Naive B cell (primary cell): ENCODE data around the gene KIR3DL3. TPM values are rescaled to one million over a fixed set of nuclear protein-coding genes. Genes with fewer than 3 reads are reported as not detected.
"Not testable (repeated sequence)": the region's sequence is repeated elsewhere in the genome, so short reads cannot be mapped to it uniquely, and the experiment has no call there.

ENCODE experiments used
- ATAC-seq, 2 donors: fragments of 150-1000 bp; cut with Tn5 transposase; 2 replicates each; pipeline ENCODE4 v1.10.0; 2021; ENCODE audit warnings: low read depth in 2 of 2, mild to moderate bottlenecking in 2 of 2, moderate library complexity in 2 of 2
- DNase-seq: peaks from one replicate; pipeline ENCODE4 v3.0.0; 2022
- H3K27ac Mint-ChIP-seq, 6 donors: one replicate each; pipeline ENCODE4 v1.8.0; 2020 to 2022; ENCODE audit warnings: mild to moderate bottlenecking in 6 of 6, mixed read lengths in 6 of 6, moderate library complexity in 5 of 6, inconsistent platforms in 2 of 6
- H3K27me3 Mint-ChIP-seq, 3 donors: one replicate each; pipeline ENCODE4 v1.8.0; 2021 to 2022; ENCODE audit warnings: mixed read lengths in 3 of 3, mild to moderate bottlenecking in 1 of 3
- H3K36me3 Mint-ChIP-seq, 2 donors: one replicate each; pipeline ENCODE4 v1.8.0; 2020 to 2022; ENCODE audit warnings: mixed read lengths in 2 of 2, inconsistent platforms in 1 of 2, mild to moderate bottlenecking in 1 of 2
- H3K4me1 Mint-ChIP-seq, 3 donors: one replicate each; pipeline ENCODE4 v1.8.0; 2020 to 2022; ENCODE audit warnings: mixed read lengths in 3 of 3, inconsistent platforms in 1 of 3, mild to moderate bottlenecking in 1 of 3, moderate library complexity in 1 of 3
- H3K4me3 Mint-ChIP-seq, 8 donors: one replicate each; pipeline ENCODE4 v1.8.0; 2020 to 2022; ENCODE audit warnings: mild to moderate bottlenecking in 8 of 8, mixed read lengths in 8 of 8, moderate library complexity in 8 of 8, inconsistent platforms in 2 of 8
- H3K9me3 Mint-ChIP-seq, 7 donors: one replicate each; pipeline ENCODE4 v1.8.0; 2020 to 2022; ENCODE audit warnings: mixed read lengths in 7 of 7, mild to moderate bottlenecking in 5 of 7, inconsistent platforms in 2 of 7, moderate library complexity in 1 of 7
- polyA plus RNA-seq, 6 donors: library from polyadenylated mRNA; unstranded; fragments of 300-500 nt; fragmentation: Illumina TruSeq; gene quantifications; one replicate each; pipeline ENCODE4 v1.2.3, GENCODE V29; 2021; ENCODE audit warnings: low read depth in 6 of 6

The KIR3DL3 gene
- polyA plus RNA-seq, 6 donors from 2014 or later, result not detected

DNA sequence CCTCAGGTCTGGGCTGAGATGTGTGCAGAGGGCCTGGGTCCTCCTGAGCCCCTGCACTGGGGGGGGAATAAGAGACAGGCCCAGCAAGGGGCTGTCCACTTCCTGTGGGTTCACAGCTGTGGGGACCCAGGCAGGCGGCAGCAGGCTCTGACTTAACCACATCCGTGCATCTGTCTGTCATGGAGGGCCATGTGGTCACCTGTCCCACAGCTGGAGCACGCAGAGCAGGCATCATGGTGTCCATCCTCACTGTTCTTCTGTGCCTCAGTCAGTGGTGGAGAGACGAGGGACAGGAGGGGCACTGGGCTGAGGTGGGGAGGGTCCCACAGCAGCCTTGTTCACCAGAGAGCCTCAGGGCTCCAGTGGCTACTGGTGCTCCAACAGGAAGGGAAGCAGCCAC is 16.3 kb upstream of the KIR3DL3 start:
- DNase-seq, result no peak
- Mint-ChIP-seq H3K27me3 (peaks cover 5 to 36% (median 28%) of the 10 kb centered on the region in 3 donors), H3K4me3 (no peak overlapping the region), H3K36me3 (no peaks in the 10 kb centered on the region), H3K9me3 (no peaks in the 10 kb centered on the region), H3K27ac (no peak overlapping the region), H3K4me1 (peaks cover 5 to 7% (median 6%) of the 10 kb centered on the region in 3 donors)
- ATAC-seq, result no peak

DNA sequence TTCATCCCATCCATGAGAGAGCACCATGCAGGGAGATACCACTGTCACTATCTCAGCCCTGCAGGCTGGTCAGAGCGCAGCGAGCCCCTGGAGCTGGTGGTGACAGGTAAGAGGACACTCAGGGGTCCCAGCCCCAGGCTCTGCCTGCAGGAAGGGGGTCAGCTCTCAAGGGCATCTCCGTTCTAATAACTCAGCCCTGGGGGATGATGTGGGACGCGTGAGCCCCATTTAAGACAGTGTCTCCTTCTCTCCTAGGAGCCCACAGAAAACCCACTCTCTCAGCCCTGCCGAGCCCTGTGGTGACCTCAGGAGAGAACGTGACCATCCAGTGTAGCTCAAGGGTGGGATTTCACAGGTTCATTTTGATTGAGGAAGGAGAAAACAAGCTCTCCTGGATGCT is 15.5 kb upstream of the KIR3DL3 start:
- Mint-ChIP-seq H3K27me3 (peaks cover 12 to 38% (median 30%) of the 10 kb centered on the region in 3 donors), H3K4me3 (no peak overlapping the region), H3K4me1 (peaks cover 5 to 7% (median 6%) of the 10 kb centered on the region in 3 donors), H3K36me3 (no peaks in the 10 kb centered on the region), H3K9me3 (no peaks in the 10 kb centered on the region), H3K27ac (peak overlapping the region in 1 of 6 donors; percentile 15)
- ATAC-seq (no peak), DNase-seq (no peak)

- Mint-ChIP-seq H3K4me1 (peaks cover 5 to 7% (median 6%) of the 10 kb centered on the region in 3 donors), H3K36me3 (no peaks in the 10 kb centered on the region), H3K4me3 (no peak overlapping the region), H3K27me3 (peaks cover 12 to 32% (median 24%) of the 10 kb centered on the region in 3 donors), H3K27ac (peak overlapping the region in 1 of 6 donors; percentile 15), H3K9me3 (peaks cover 0 to 4% (median 0%) of the 10 kb centered on the region in 7 donors)
- ATAC-seq (no peak), DNase-seq (no peak)
These were observed 14.9 kb upstream of the KIR3DL3 start for GRCh38 chr19:54709212-54709948.

GRCh38 chr19:54709956-54710355 is 14.3 kb upstream of the KIR3DL3 start:
- not testable (repeated sequence) for H3K4me3 Mint-ChIP-seq, H3K9me3 Mint-ChIP-seq, DNase-seq, H3K36me3 Mint-ChIP-seq, H3K27ac Mint-ChIP-seq, ATAC-seq, H3K4me1 Mint-ChIP-seq
- H3K27me3 Mint-ChIP-seq, result peaks cover 12 to 27% (median 23%) of the 10 kb centered on the region in 3 donors

DNA sequence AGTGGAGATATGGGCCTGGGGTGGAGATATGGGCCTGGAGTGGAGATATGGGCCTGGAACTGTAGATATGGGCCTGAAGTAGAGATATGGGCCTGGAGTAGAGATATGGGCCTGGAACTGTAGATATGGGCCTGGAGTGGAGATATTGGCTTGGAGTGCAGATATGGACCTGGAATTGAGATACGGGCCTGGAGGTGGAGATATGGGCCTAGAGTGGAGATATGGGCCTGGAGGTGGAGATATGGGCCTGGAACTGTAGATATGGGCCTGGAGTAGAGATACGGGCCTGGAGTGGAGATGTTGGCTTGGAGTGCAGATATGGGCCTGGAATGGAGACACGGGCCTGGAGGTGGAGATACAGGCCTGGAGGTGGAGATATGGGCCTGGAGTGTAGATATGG is 402 bp downstream of the KIR3DL3 start:
- Mint-ChIP-seq H3K27me3 (peaks cover 19 to 47% (median 30%) of the 10 kb centered on the region in 3 donors), H3K36me3 (peaks cover 5 to 6% of the 10 kb centered on the region in 2 donors), H3K4me3 (no peak overlapping the region), H3K4me1 (no peaks in the 10 kb centered on the region), H3K9me3 (peaks cover 15 to 40% (median 26%) of the 10 kb centered on the region in 7 donors), H3K27ac (no peak overlapping the region)
- ATAC-seq, result no peak
- no peak for DNase-seq

- H3K4me1 Mint-ChIP-seq, result no peaks in the 10 kb centered on the region
- H3K9me3 Mint-ChIP-seq, result peaks cover 15 to 34% (median 21%) of the 10 kb centered on the region in 7 donors
- H3K27ac Mint-ChIP-seq, result no peak overlapping the region
- no peak overlapping the region for H3K4me3 Mint-ChIP-seq
- H3K36me3 Mint-ChIP-seq, result peaks cover 5 to 6% of the 10 kb centered on the region in 2 donors
- H3K27me3 Mint-ChIP-seq, result peaks cover 19 to 47% (median 30%) of the 10 kb centered on the region in 3 donors
- ATAC-seq, result no peak
- DNase-seq, result no peak
These were observed 1.1 kb downstream of the KIR3DL3 start for GRCh38 chr19:54725321-54725720.

DNA sequence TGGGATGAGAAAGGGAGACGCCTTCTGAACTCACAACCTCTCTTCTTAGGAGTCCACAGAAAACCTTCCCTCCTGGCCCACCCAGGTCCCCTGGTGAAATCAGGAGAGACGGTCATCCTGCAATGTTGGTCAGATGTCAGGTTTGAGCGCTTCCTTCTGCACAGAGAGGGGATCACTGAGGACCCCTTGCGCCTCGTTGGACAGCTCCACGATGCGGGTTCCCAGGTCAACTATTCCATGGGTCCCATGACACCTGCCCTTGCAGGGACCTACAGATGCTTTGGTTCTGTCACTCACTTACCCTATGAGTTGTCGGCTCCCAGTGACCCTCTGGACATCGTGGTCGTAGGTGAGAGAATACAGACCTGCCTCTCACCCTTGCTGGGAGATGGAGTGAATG is 3.3 kb downstream of the KIR3DL3 start:
- H3K4me3 Mint-ChIP-seq, result no peak overlapping the region
- H3K27me3 Mint-ChIP-seq, result peaks cover 29 to 60% (median 41%) of the 10 kb centered on the region in 3 donors
- DNase-seq (no peak), ATAC-seq (no peak)
- no peak overlapping the region for H3K27ac Mint-ChIP-seq
- H3K9me3 Mint-ChIP-seq, result peaks cover 5 to 14% (median 9%) of the 10 kb centered on the region in 7 donors
- no peaks in the 10 kb centered on the region for H3K4me1 Mint-ChIP-seq
- H3K36me3 Mint-ChIP-seq, result peaks cover 5 to 6% of the 10 kb centered on the region in 2 donors

DNA sequence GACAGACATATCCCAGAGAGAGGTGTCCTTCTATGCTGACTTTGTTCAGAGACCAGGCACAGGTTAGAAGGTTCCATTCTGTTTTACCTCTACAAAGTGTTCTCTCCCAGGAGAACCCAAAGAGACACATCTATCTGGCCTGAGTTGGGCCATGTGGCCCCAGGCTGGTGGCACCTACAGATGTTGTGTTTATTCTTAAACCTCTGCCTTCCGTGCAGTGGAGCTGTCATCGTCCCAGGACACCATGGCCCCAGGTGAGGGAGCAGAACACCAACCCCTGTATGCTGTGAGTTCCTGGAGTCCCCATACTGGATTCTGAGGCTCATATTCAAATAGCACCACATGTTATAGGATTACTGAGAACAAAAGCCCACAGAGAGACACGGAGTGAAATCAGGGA is 3.9 kb downstream of the KIR3DL3 start:
- Mint-ChIP-seq H3K27ac (no peak overlapping the region), H3K9me3 (peaks cover 5 to 10% (median 8%) of the 10 kb centered on the region in 7 donors), H3K36me3 (peaks cover 2 to 5% of the 10 kb centered on the region in 2 donors), H3K27me3 (peaks cover 32 to 65% (median 46%) of the 10 kb centered on the region in 3 donors), H3K4me3 (peak overlapping the region in 1 of 8 donors; percentile 7), H3K4me1 (no peaks in the 10 kb centered on the region)
- DNase-seq (no peak), ATAC-seq (no peak)

- Mint-ChIP-seq H3K27me3 (peaks cover 32 to 70% (median 56%) of the 10 kb centered on the region in 3 donors), H3K4me3 (no peak overlapping the region), H3K4me1 (no peaks in the 10 kb centered on the region), H3K9me3 (peaks cover 6 to 16% (median 8%) of the 10 kb centered on the region in 7 donors), H3K27ac (no peak overlapping the region), H3K36me3 (peaks cover 0 to 5% of the 10 kb centered on the region in 2 donors)
- DNase-seq, result no peak
- ATAC-seq, result no peak
These were observed 5.4 kb downstream of the KIR3DL3 start for GRCh38 chr19:54729416-54730188.

DNA sequence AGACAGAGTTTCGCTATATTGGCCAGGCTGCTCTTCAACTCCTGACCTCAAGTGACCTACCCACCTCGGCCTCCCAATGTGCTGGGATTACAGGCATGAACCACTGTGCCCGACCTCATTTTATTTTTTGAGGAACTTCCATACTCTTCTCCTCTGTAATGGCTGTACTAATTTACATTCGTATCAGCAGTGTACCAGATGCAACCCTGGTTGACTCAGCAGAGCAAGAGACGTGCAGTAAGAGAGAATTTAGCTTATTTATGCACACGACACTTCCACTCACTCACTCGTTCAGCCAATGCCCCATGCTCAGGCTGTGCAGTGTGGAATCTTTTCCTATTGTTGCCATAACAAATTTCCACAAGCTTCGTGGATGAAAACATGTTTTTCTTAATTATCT is 6.9 kb downstream of the KIR3DL3 start:
- ATAC-seq (no peak), DNase-seq (no peak)
- Mint-ChIP-seq H3K27me3 (peaks cover 35 to 64% (median 62%) of the 10 kb centered on the region in 3 donors), H3K36me3 (peaks cover 4 to 5% of the 10 kb centered on the region in 2 donors), H3K27ac (no peak overlapping the region), H3K4me1 (no peaks in the 10 kb centered on the region), H3K4me3 (no peak overlapping the region), H3K9me3 (peaks cover 3 to 22% (median 8%) of the 10 kb centered on the region in 7 donors)

GRCh38 chr19:54738306-54738705 is 14.1 kb downstream of the KIR3DL3 start, which contains the start of gene KIR2DL3:
Gene KIR2DL3, plus strand, starts transcription at chr19:54738513. Its CDS starts 33 bp downstream, at chr19:54738546.
- H3K4me1 Mint-ChIP-seq, DNase-seq, H3K36me3 Mint-ChIP-seq, ATAC-seq, H3K27ac Mint-ChIP-seq: not testable (repeated sequence)
- H3K4me3 Mint-ChIP-seq, result peak within 1 kb of the TSS in 2 of 8 donors; percentile 24 to 64
- peaks cover 0 to 17% (median 2%) of the 10 kb centered on the region in 7 donors for H3K9me3 Mint-ChIP-seq
- peaks cover 7 to 54% (median 26%) of the 10 kb centered on the region in 3 donors for H3K27me3 Mint-ChIP-seq

DNA sequence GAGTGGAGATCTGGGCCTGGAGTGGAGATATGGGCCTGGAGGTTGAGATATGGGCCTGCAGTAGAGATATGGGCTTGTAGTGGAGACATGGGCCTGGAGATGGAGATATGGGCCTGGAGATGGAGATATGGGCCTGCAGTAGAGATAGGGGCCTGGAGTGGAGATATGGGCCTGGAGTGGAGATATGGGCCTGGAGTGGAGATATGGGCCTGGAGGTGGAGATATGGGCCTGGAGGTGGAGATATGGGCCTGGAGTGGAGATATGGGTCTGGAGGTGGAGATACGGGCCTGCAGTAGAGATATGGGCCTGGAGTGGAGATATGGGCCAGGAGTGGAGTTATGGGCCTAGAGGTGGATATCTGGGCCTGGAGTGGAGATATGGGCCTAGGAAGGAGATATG is 14.5 kb downstream of the KIR3DL3 start:
- H3K9me3 Mint-ChIP-seq, result peaks cover 0 to 14% (median 2%) of the 10 kb centered on the region in 7 donors
- H3K36me3 Mint-ChIP-seq, result peaks cover 0 to 4% of the 10 kb centered on the region in 2 donors
- H3K4me1 Mint-ChIP-seq, result no peaks in the 10 kb centered on the region
- no peak for ATAC-seq
- H3K4me3 Mint-ChIP-seq, result peak overlapping the region in 1 of 8 donors; percentile 64
- H3K27me3 Mint-ChIP-seq, result peaks cover 9 to 58% (median 29%) of the 10 kb centered on the region in 3 donors
- DNase-seq, result no peak
- no peak overlapping the region for H3K27ac Mint-ChIP-seq
